Kidney tubule cell (primary cell): ENCODE data around the gene SGCG.
"Not testable (repeated sequence)": the region's sequence is repeated elsewhere in the genome, so short reads cannot be mapped to it uniquely, and the experiment has no call there.

Source experiments
- DNase-seq: peaks from one replicate; pipeline ENCODE4 v3.0.0-alpha.2; 2018; ENCODE audit warnings: low spot score

SGCG gene

DNA sequence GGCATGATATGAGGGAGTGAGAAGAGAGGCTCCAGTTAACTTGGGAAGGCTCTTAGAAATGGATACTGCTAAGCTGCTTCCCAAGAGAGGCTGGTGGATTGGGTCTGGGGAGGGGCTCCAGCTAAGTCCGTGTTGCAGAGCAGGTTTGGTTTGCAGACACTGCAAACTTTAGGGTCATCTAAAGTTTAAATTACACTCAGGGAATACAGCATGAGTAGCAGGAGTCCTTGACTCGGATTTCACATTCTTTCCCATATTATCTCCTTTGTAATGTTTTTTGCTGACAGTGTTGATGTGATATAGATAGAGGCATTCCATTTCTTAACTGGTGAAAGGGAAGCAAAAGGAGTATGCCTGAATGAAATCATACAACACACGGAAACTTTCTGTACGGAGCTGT is 31.9 kb downstream of the SGCG start:
- no peak for DNase-seq

GRCh38 chr13:23231241-23231640 is 50.5 kb downstream of the SGCG start:
- DNase-seq = no peak

- DNase-seq = no peak
These were observed 55.2 kb downstream of the SGCG start for GRCh38 chr13:23235994-23236393.

DNA sequence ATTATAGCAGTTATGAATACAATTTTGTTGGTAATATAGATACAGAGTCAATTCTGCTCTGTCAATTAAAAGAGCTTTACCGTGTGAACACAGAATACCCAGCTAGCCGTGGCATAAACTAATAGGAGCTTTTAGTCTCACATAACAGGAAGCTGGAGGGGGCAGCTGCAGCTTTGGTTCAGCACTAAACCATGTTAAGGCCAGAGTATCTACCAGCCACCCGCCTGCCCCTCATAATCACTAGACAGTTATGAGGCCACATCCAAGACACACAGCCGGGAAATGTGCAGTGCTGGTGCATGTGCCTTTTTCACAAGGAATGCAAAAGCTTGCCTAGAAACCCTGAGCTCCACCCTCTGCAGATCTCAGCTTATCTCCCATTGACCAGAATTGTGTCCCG is 62.3 kb downstream of the SGCG start:
- no peak for DNase-seq

GRCh38 chr13:23248410-23248809 is 67.6 kb downstream of the SGCG start:
- DNase-seq = not testable (repeated sequence)

- DNase-seq = no peak
These were observed 73.7 kb downstream of the SGCG start for GRCh38 chr13:23254506-23254905.

GRCh38 chr13:23267571-23267970 is 86.8 kb downstream of the SGCG start:
- DNase-seq = no peak

- DNase-seq = peak; percentile 14
These were observed 87.7 kb downstream of the SGCG start for GRCh38 chr13:23268441-23268840.

DNA sequence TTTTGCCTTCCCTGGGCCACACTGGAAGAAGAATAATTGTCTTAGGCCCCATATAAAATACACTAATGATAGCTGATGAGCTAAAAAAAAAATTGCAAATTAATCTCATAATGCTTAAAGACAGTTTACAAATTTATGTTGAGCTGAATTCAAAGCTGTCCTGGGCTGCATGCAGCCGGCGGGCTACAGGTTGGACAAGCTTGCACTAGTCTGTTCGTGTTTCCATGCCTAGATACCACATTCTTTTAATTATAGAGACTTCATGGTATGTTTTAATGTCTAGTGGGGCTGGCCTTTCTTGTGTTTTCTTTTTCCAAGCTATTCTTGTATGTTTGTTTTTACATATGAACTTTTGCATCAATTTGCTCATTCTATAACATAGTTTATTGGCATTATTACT is 90.6 kb downstream of the SGCG start:
- no peak for DNase-seq

GRCh38 chr13:23273498-23273897 is 92.7 kb downstream of the SGCG start:
- DNase-seq = no peak

- DNase-seq = no peak
These were observed 98.5 kb downstream of the SGCG start for GRCh38 chr13:23279321-23279720.

GRCh38 chr13:23288564-23288963 is 107.8 kb downstream of the SGCG start:
- DNase-seq = no peak

GRCh38 chr13:23288995-23289394 is 108.2 kb downstream of the SGCG start:
- no peak for DNase-seq

DNA sequence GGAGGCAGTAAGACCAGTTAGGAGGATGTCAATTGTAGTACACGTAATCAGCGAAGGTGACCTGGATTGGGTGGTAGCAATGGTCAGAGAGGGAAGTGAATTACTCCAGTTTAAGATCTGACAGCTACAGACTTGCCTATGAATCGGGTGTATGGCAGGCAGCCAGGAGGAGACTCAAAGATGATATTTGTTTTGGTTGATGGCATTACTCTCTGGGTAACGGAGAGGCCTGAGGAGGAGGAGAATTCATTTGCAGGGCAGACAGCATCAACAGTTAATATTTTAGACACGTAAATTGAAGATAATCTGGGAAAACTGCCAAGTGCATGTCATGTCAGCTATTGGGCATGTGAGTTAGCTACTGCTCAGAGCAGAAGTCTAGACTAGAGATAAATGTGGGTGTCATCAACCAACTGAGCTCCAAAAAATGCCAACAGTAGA is 109.2 kb downstream of the SGCG start:
- peak; percentile 57 for DNase-seq

DNA sequence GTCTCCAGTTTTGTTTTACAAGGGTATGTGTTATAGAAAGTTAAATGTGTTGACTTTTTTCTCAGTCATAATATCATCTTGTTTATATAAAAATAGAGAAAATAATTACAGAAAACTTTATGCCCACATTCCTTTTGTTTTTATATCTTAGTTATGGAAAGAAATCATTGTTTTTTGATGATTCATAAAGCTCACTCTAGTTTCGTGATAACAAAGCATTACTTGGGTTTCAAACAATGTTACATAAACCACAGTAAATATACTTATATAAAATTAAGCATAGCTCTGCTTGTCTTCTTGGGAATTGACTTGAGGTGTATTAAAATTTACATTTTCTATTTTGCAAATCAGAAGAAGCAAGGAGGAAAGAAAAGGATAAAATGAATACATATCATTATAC is 111.8 kb downstream of the SGCG start:
- no peak for DNase-seq

- not testable (repeated sequence) for DNase-seq
These were observed 134.1 kb downstream of the SGCG start for GRCh38 chr13:23314837-23315236.

DNA sequence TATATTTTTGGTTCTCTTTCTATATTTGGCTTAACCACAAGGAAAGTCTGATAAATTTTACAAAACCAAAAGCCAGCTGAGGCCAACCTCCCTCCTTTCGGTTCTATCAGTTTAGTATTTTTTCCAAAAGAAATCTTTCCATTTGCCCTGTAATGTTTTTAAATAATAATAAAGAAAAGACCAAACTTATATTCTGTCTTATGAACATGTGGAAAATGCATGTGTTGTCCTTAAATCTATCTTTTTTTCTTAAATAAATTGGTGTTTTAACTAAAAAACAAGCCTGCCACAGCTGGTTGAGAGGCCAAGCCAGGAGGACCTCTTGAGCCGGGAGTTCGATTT is 139.1 kb downstream of the SGCG start:
- no peak for DNase-seq

- no peak for DNase-seq
These were observed 140.3 kb downstream of the SGCG start for GRCh38 chr13:23320926-23321534.

GRCh38 chr13:23321535-23322241 is 140.9 kb downstream of the SGCG start:
- peak; percentile 98 for DNase-seq

GRCh38 chr13:23322353-23323336 is 141.9 kb downstream of the SGCG start:
- DNase-seq = peak; percentile 16

DNA sequence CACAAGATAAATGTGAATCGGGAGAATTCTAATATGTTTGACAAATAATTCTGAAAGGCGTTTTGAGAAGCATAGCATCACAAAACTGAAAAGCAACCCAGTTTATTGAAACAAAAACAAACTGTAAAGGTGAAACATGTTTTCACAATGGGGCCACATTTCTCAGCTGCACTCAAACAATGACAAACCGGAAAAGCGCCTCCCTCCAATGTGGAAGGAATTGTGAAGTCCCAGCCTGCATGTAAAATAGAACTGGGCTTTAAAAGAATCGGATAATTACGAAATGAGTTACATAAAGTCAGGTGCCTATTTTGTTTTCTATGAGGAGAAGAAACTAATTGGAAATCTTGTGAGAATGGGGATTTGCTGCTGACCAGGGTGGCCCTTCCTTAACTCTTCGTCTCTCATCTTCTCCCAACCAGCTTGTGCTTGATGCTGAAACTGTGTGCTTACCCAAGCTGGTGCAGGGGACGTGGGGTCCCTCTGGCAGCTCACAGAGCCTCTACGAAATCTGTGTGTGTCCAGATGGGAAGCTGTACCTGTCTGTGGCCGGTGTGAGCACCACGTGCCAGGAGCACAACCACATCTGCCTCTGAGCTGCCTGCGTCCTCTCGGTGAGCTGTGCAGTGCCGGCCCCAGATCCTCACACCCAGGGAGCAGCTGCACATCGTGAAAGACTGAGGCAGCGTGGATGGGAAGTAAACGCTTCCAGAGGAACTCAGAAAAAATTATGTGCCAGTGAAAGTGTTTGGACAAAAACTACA is 143.3 kb downstream of the SGCG start:
- no peak for DNase-seq

- DNase-seq = no peak
These were observed 144.4 kb downstream of the SGCG start for GRCh38 chr13:23325191-23325590.
